Natural killer cell (primary cell): ENCODE results near the gene KIAA0513. TPM values are rescaled to one million over a fixed set of nuclear protein-coding genes. Genes with fewer than 3 reads are reported as not detected.
A peak's percentile ranks its signal among the peaks of the same experiment; 100 is the strongest.
"Not testable (repeated sequence)": the region's sequence is repeated elsewhere in the genome, so short reads cannot be mapped to it uniquely, and the experiment has no call there.

Experiments
- ATAC-seq, 3 donors: fragments of 150-1000 bp in 2 of 3; fragments of 200-7000 bp in 1 of 3; cut with Tn5 transposase; 1 replicate in 1 of 3; 2 replicates in 2 of 3; pipeline ENCODE4 v1.10.0; 2021; ENCODE audit warnings: mild to moderate bottlenecking in 2 of 3, moderate library complexity in 2 of 3
- DNase-seq, 2 donors: peaks; one replicate each; pipeline versions ENCODE4 v3.0.0 to v3.0.0-alpha.2; 2013 to 2021; ENCODE audit warnings: mixed read lengths in 1 of 2
- H3K27ac ChIP-seq: one replicate; pipeline ENCODE4 v1.5.1; 2013; ENCODE audit warnings: mild to moderate bottlenecking, low read length
- H3K27me3 ChIP-seq: one replicate; pipeline ENCODE4 v1.6.1; 2013; ENCODE audit warnings: low read length; ENCODE audit not compliant: control insufficient read depth, insufficient read depth
- H3K36me3 ChIP-seq: one replicate; pipeline ENCODE4 v1.6.1; 2013; ENCODE audit warnings: low read length; ENCODE audit not compliant: control insufficient read depth, insufficient read depth
- H3K4me1 ChIP-seq: one replicate; pipeline ENCODE4 v1.6.1; 2013; ENCODE audit warnings: low read length; ENCODE audit not compliant: control insufficient read depth, insufficient read depth
- H3K4me3 ChIP-seq: one replicate; pipeline ENCODE4 v1.5.1; 2013; ENCODE audit warnings: low read length
- H3K9me3 ChIP-seq: one replicate; pipeline ENCODE4 v1.6.1; 2013; ENCODE audit warnings: low read length; ENCODE audit not compliant: control insufficient read depth, insufficient read depth
- H3K27ac Mint-ChIP-seq, 2 donors: one replicate each; pipeline ENCODE4 v1.8.0; 2022; ENCODE audit warnings: mild to moderate bottlenecking in 2 of 2, mixed read lengths in 2 of 2, moderate library complexity in 1 of 2
- H3K27me3 Mint-ChIP-seq, 2 donors: one replicate each; pipeline ENCODE4 v1.8.0; 2022; ENCODE audit warnings: low read depth in 2 of 2, mixed read lengths in 2 of 2
- H3K36me3 Mint-ChIP-seq: one replicate; pipeline ENCODE4 v1.8.0; 2022; ENCODE audit warnings: mixed read lengths
- H3K4me1 Mint-ChIP-seq, 2 donors: one replicate each; pipeline ENCODE4 v1.8.0; 2022; ENCODE audit warnings: mixed read lengths in 2 of 2
- H3K4me3 Mint-ChIP-seq: one replicate; pipeline ENCODE4 v1.8.0; 2022; ENCODE audit warnings: mild to moderate bottlenecking, moderate library complexity, mixed read lengths
- H3K9me3 Mint-ChIP-seq, 2 donors: one replicate each; pipeline ENCODE4 v1.8.0; 2022; ENCODE audit warnings: mixed read lengths in 2 of 2
- CTCF ChIP-seq: fragments of 200-600 bp; IDR thresholded peaks from one replicate; pipeline ENCODE4 v1.8.0; 2022; ENCODE audit warnings: antibody characterized with exemption
- WGBS: methylation state at CpG from one replicate; pipeline ENCODE4 v1.1.7; 2013; ENCODE audit warnings: missing lambda C conversion rate; ENCODE audit not compliant: insufficient coverage; 5-methylcytosine and 5-hydroxymethylcytosine counted together
- intact Hi-C: fragments of 100-400 bp; cut with micrococcal nuclease; formaldehyde crosslinking; loops from one replicate; pipeline ENCODE4 v1.14.2; 2022
- total RNA-seq, 4 donors: library from RNA; stranded (reverse); fragments of 120-200 nt in 1 of 4; gene quantifications; one replicate each; pipeline versions ENCODE4 v1.2.3 to v1.2.4, GENCODE V29; 2013 to 2022

The KIAA0513 gene
- total RNA-seq, 3 donors from 2014 or later (not counting 1 experiment from before 2014, with no cell fraction given) = 7.9 to 17.7 (median 12.1) TPM

GRCh38 chr16:85114909-85115567 is 87.4 kb downstream of the KIAA0513 start:
- Mint-ChIP-seq H3K9me3 (no peaks in the 10 kb centered on the region), H3K4me1 (peaks cover 18 to 42% of the 10 kb centered on the region in 2 donors), H3K4me3 (peak overlapping the region; percentile 77), H3K36me3 (no peaks in the 10 kb centered on the region), H3K27ac (peak overlapping the region; percentile 88 to 89), H3K27me3 (no peaks in the 10 kb centered on the region)
- peak; percentile 85 for TF ChIP-seq CTCF
- WGBS = 6% methylated on average over 18 of the region's 20 CpGs
- Histone ChIP-seq H3K9me3 (no peaks in the 10 kb centered on the region), H3K4me1 (peaks cover 27% of the 10 kb centered on the region), H3K27me3 (no peaks in the 10 kb centered on the region), H3K27ac (peak overlapping the region; percentile 47), H3K36me3 (no peaks in the 10 kb centered on the region), H3K4me3 (no peak overlapping the region)
- peak; percentile 91 to 94 (median 94) for ATAC-seq
- intact Hi-C loops = loop anchor here (1.0 to 5.0 kb wide), 2 partner anchors 16 to 312 kb away; no protein-coding TSS in a partner anchor
- peak; percentile 84 to 86 for DNase-seq

GRCh38 chr16:85117418-85117817 is 89.8 kb downstream of the KIAA0513 start:
- DNase-seq (no peak), ATAC-seq (no peak)
- Mint-ChIP-seq H3K36me3 (no peaks in the 10 kb centered on the region), H3K4me3 (no peak overlapping the region), H3K27me3 (no peaks in the 10 kb centered on the region), H3K9me3 (no peaks in the 10 kb centered on the region), H3K27ac (no peak overlapping the region), H3K4me1 (peaks cover 18 to 31% of the 10 kb centered on the region in 2 donors)
- Histone ChIP-seq H3K27ac (no peak overlapping the region), H3K9me3 (no peaks in the 10 kb centered on the region), H3K4me3 (no peak overlapping the region), H3K36me3 (no peaks in the 10 kb centered on the region), H3K4me1 (peaks cover 24% of the 10 kb centered on the region), H3K27me3 (no peaks in the 10 kb centered on the region)
- intact Hi-C loops = loop anchor here (5.0 kb wide), 1 partner anchor 310 kb away; no protein-coding TSS in a partner anchor
- 90% methylated on average over 12 of the region's 12 CpGs for WGBS
- no peak for TF ChIP-seq CTCF

GRCh38 chr16:85120006-85120340 is 92.4 kb downstream of the KIAA0513 start:
- no peaks in the 10 kb centered on the region for H3K27me3 ChIP-seq
- H3K4me1 ChIP-seq = peaks cover 10% of the 10 kb centered on the region
- ATAC-seq (no peak), DNase-seq (no peak)
- no peak overlapping the region for H3K4me3 ChIP-seq
- Mint-ChIP-seq H3K9me3 (no peaks in the 10 kb centered on the region), H3K27ac (no peak overlapping the region), H3K4me3 (no peak overlapping the region), H3K27me3 (no peaks in the 10 kb centered on the region), H3K36me3 (no peaks in the 10 kb centered on the region), H3K4me1 (peaks cover 10 to 11% of the 10 kb centered on the region in 2 donors)
- intact Hi-C loops = no loop called here
- no peak overlapping the region for H3K27ac ChIP-seq
- WGBS = 91% methylated on average over 4 of the region's 4 CpGs
- H3K36me3 ChIP-seq = no peaks in the 10 kb centered on the region
- TF ChIP-seq CTCF = no peak
- H3K9me3 ChIP-seq = no peaks in the 10 kb centered on the region

- H3K27ac Mint-ChIP-seq, H3K9me3 Mint-ChIP-seq, H3K4me1 Mint-ChIP-seq, intact Hi-C loops, H3K4me3 ChIP-seq, ATAC-seq, H3K27me3 Mint-ChIP-seq, DNase-seq, H3K36me3 ChIP-seq, H3K4me3 Mint-ChIP-seq, H3K27ac ChIP-seq, H3K36me3 Mint-ChIP-seq, H3K4me1 ChIP-seq, H3K9me3 ChIP-seq, H3K27me3 ChIP-seq: not testable (repeated sequence)
- 91% methylated on average over 6 of the region's 6 CpGs for WGBS
Observed at GRCh38 chr16:85123441-85123840, 95.8 kb downstream of the KIAA0513 start.
